ENCODE measurements around the gene PTAFR.

PTAFR gene

DNA sequence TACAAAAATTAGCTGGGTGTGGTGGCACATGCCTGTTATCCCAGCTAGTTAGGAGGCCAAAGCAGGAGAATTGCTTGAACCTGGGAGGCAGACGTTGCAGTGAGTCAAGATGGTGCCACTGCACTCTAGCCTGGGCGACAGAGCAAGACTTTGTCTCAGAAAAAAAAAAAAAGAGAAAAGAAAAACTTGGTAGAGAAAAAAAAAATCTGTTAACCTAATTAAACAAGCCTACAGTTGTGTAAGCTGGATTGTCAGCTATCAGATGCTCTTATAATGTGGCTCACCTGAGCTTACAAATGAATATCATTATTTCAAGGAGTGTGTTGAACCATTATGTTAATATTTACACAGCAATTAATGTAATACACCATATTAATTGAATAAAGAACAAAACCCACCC lies 61.6 kb downstream of the PTAFR start:
- no peak for DNase-seq

DNA sequence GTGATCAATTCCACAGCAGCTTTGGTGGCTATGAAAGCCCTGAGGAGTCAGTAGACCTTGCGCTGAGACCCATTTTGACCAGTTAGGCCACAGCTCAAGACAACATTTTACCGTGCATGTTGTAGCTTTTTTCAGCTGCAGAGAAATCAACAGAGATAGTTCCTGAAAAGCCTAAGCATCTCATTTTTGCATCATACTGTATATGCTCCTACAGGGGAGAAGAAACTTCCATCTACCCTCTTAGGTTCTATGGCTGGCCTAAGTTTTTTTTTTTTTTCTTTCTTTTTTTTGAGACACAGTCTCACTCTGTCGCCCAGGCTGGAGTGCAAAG lies 63.3 kb downstream of the PTAFR start:
- DNase-seq, result no peak

DNA sequence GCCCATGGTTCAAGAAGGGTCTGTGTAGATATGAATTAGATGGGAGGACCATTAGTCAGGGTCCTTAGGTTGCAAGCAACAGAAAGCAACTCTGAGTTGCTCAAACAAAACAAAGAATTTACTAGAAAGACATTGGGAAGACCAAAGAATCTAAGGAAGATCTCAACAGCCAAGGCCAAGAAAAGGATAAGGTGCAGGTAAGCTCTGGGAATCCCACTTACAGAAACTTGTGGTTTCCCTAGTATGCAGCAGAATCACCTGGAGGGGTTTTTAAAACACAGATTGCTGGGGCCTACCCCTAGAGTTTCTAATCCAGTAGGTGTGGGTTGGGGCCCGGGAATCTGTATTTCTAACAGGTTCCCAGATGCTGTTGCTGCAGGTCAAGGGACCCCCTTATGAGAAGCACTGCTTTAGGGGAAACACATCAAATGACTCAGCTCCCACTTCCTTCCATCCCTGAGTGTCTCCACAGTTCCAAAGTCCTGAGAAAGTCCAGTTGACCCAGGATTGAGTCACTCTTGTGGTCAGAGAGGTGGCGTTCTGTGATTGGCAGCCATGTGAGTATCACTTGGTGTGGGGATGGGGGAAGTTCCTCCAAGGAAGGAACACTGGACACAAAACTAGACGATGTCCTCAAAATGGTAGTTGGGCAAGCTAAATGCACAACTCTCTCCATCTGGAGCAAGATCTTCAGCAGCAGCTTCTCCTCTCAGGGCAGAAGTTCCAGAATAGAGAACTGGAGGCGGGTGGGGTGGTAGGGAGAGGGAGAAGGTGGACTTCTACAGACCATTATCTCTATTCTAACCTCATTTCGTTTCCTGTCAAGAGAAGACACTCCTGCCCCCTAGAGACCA lies 63.9 kb downstream of the PTAFR start:
- DNase-seq, result no peak

DNA sequence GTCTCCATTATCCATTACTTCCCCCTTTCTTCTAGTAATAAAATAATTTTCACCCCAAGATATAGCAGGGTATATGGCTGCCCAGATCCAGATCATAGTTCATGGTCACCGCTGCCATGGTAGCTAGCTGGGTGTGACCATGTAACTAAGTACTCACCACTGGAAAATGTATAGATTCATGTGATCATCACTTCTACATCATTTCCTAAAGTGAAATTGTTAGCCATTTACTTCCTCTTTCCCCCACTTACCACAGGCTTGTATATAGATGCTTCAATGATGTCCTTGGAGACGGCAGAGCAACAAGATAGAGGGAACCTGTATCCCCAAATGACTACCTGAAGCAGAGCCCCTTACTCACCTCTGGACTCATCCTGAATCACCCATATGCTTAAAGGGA lies 65.3 kb downstream of the PTAFR start:
- no peak for DNase-seq

DNA sequence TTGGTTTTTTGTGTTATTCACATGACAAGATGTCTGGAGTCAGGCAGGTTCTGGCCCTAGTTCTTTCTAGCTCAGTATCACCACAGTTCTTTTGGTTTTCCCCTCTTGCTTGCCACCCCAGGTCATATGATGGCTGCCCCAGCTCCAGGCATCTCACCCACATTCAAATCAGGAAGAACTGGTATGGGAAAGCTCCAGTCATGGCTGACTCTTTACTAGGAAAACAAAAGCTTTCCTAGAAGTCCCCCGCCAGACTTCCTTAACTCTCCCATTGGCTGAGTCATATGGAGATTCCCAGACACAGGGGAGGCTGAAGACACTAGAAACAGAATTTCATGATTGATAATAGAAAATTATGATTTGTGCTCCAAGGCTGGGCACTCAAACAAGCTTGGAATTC lies 65.9 kb downstream of the PTAFR start:
- DNase-seq, result no peak

DNA sequence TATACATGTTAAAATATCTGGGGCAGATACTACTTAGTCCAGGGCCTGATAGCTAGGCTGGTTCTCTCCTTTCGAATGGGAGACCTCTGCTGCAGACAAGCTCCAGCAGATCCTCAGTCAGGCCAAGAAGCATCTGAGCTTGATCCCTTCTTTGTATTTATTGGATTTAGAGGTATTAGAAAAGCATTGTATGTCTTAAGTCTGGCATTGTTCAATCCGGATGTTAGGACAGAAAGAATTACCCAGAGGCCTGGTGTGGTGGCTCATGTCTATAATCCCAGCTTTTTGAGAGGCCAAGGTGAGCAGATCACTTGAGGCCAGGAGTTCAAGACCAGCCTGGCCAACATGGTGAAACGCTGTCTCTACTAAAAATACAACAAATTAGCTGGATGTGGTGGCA lies 66.9 kb downstream of the PTAFR start:
- DNase-seq, result no peak

DNA sequence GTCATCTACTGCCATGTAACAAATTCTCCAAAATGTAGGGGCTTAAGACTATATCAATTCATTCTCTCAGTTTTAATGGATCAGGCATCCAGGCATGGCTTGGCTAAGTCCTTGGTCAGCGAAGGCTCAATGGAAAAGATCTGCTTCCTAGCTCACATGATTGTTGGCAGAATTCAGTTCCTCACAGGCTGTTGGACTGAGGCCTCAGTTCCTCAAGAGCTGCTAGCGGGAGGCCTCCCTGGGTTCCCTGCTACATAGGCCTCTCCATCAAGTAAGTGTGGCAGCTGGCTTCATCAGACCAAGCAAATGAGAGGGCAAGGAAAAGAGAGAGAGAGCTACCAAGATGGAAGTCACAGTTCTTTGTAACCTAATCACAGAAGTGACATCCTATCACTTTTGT lies 68.5 kb downstream of the PTAFR start:
- DNase-seq, result no peak

DNA sequence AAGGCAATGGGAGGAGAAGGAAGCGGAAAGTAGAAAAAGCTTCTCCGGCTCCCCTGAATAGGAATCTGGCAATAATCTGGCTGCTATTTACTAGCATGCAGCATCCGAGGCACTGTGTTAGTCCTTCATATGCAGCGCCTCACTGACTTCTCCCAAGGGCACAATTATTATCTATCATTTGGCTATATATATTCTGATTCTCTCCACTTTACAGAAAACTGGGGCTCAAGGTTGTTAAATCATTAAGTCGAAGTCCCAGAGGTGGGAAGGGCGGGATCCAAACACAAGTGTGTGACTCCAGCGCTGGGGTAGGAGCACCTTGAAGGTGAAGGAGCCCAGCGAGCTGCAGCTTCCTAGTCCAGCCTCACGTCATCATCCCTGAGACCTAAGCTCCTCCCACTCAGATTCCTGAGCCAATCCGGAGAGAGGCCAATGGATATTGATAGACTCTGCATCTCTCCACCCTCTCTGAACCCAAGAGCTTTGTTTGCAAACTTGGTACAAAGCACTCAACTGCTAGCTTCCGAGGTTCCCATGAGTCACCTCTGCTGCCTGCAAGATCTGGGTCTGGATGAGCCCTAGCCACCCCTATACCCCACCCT lies 71.5 kb downstream of the PTAFR start:
- no peak for DNase-seq

DNA sequence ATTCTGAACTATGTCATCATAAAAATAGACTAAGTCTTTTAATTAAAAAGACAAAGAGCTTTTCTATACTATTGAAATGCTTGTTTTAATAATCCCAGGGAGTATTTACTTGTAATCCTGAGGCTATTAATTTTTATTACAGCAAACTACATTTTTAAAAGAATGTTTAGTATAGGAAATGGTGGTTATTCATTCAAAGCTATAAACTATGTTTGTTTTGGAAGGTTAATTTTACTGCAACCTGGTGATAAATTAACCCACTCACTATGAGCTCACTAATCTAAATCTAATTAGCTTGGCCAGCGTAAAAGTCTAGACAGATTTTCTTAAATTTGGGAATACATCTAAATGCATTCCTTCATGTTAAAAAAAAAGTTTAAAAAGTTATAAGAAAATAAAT lies 74.3 kb downstream of the PTAFR start:
- no peak for DNase-seq

DNA sequence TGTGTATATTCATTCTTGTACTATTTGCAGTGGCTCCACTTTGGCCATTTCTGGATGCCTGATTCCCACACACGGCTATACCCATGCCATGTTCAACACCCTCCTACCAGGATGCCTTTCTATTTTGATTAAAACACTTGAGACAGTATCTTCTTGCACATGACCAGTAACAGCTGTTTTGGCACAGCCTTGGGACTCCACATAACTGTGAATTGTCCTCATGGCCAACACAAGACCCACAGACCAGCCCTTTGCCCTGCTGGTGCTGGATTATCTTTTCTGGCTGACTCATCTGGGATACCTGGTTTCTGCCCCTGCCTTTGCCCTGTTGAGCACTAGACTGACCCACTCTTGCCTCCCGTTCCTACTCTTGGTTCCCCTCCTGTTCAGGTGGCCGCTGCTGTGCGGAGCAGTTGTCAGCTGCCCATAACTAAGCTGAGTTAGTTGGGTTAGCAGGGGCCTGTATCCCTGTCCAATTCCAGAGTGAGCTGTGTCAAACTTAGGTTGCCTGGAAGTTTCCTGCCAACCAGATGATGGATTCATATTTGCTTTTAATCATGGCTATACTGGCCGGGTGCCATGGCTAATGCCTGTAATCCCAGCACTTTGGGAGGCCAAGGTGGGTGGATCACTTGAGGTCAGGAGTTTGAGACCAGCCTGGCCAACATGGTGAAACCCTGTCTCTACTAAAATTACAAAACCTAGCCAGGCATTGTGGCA lies 77.3 kb downstream of the PTAFR start:
- DNase-seq, result no peak
